GDM1 (cell line): Measurements from ENCODE around the gene GSTA2.
"Not testable (repeated sequence)": the region's sequence is repeated elsewhere in the genome, so short reads cannot be mapped to it uniquely, and the experiment has no call there.

Experiments
- DNase-seq: peaks from one replicate; lab custom pipeline; 2025; lab: John Stamatoyannopoulos, UW

Gene GSTA2

DNA sequence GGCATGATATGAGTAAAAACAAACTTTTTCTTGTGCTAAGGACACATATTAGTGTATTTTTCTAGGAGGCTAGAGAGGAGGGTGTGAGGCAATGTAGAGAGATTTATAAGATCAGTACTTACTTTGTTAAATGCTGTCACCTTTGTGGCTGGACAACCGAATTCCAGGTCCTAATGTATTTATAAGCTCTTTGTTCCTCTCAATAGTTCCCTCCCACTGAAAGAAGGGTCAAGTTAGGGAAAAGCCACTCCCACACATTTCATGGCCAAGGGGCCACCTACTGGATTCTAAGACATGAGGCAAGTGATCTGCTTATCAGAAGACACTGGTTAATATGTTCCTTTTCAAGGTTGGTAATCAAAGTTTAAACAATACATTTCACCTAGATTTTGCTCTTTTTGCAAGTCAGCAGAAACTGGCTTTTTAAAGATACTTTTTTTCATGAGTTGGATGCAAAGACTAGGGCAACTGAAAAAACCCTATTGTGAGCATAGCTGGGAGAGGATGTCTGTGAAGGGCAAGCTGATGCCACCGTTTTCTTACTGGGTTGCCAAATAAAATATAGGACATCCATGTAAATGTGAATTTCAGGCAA, at the start of gene GSTA2:
TSS of gene GSTA2 (minus strand) at position 154 of the 595 bp plus-strand sequence. CDS start 5,528 bp downstream, outside the sequence.
- not testable (repeated sequence) for DNase-seq

DNA sequence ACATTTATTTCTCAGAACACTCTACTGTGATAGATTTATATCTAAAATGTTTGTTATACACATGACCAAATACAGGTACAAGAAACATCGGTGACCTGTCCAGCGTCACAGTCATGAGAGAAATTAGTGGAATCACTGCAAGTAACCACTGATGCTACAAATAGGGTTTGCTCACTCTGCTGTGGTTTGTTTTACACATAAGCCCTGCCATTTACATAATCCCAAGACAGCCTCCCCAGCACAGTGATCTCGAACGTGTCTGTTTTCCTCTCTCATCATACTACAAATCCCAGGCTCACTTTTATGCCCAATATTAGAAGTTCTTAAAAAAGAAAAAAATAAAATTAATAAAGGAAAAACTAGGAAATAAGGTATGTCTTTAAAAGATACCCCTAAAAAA, 46.5 kb upstream of the GSTA2 start:
- DNase-seq = not testable (repeated sequence)

DNA sequence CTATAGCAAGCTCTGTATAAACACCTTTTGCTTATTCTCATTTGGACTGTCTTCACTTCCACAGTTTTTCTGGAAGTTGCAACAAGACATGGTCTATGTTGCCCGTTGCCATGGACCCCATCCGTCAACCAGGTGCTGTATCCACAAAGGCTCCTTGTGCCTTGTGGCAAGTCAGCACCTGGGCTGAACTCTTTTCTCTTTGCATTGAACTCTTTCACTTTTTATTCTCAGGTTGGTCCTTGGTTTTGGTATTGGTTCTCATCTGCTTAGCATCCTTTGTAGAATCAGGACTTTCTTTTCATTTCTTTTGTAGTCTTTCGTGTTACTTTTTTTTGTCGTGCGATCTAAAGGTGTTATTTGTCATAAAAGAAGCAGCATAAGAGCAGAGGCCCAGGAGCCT, 45.4 kb upstream of the GSTA2 start:
- DNase-seq = no peak

DNA sequence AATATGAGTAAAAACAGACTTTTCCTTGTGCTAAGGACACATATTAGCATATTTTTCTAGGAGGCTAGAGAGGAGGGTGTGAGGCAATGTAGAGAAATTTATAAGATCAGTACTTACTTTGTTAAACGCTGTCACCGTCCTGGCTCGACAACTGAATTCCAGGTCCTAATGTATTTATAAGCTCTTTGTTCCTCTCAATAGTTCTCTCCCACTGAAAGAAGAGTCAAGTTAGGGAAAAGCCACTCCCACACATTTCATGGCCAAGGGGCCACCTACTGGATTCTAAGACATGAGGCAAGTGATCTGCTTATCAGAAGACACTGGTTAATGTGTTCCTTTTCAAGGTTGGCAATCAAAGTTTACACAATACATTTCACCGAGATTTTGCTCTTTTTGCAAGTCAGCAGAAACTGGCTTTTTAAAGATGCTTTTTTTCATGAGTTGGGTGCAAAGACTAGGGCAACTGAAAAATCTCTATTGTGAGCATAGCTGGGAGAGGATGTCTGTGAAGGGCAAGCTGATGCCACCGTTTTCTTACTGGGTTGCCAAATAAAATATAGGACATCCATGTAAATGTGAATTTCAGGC, 40.5 kb upstream of the GSTA2 start, which contains the start of gene GSTA1:
TSS of gene GSTA1 (minus strand) at position 149 of the 588 bp plus-strand sequence. CDS start 4,549 bp downstream, outside the sequence.
- DNase-seq = not testable (repeated sequence)

DNA sequence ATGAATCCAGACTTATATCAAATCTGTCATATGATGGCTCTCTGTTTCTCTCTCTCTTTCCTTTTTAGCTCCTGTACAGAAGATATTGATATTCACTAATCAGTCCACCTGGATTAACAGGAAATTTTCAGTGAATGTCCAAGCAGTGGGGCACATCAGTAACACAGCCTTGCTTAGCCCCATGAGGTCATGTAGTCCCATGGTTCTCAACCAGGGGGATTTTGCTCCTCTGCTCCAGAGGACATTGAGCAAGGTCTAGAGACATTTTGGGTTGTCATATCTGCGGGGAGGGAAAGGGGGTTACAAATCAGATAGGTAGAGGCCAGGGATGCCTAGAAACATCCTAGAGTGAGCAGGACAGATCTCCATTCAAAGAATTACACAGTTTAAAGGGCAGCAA, 39.5 kb upstream of the GSTA2 start:
- DNase-seq = no peak

DNA sequence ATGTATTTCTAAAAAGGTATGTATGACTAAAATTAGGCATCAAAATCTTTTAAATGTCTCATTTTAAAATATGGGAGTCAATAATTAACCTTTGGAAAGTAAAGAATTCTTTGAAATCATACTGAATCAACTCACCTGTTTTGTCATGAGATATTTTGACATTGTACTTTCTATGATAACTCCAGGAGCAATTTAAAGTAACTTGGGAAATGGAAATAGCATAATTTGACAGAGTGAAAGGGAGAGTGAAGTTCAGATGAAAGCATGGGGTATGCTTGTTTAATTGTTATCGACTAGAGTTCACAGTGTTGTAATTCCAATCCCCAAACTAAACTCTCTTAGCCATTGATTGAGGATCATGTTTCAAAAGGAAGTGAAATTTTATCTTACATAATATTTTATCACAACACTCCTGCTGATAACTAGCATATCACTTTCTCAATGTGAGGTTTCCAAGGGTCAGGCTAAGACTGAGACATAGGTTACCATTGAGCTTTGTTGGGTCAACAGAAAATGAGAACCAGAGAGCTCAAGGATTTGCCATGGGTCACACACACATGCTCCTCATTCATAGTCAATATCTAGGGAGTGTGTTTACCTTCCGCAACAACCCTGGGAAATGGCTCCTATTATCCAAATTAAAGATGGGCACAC, 38.0 kb upstream of the GSTA2 start:
- no peak for DNase-seq

DNA sequence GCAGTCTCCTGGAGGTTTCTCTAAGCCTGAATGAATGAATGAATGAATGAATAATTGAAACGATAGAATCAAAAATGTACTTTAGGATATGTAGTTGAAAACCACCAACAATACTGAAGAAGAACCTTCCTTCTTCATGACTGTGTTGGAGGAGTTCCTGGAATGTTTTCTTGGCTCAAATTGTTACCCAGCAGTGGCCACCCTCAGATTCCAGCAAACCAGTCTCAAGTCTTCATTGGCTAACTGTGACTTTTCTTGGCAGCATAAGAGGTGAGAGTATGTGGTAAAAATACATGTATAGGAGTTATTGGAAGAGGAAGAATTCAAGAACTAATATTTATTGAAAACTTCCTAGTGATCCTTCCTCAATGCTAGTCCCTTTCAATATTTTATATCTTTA, 36.0 kb upstream of the GSTA2 start:
- not testable (repeated sequence) for DNase-seq

DNA sequence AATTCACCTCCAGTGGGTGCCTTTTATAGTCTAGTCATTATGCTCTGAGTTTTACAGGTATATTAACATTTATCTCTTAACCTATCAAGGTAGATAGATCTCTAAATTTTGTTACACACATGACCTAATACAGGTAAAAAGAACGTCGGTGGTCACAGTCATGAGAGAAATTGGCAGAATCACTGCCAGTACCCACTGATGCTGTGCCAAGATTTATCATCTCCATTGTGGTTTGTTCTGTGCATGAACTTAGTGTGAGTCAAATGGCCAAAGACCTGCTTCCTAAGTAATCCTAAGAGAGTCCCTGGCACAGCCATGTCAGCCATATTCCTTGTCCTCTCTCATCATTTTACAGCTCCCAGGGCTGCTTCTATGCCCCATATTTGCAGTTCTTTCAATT, 31.1 kb upstream of the GSTA2 start:
- not testable (repeated sequence) for DNase-seq

DNA sequence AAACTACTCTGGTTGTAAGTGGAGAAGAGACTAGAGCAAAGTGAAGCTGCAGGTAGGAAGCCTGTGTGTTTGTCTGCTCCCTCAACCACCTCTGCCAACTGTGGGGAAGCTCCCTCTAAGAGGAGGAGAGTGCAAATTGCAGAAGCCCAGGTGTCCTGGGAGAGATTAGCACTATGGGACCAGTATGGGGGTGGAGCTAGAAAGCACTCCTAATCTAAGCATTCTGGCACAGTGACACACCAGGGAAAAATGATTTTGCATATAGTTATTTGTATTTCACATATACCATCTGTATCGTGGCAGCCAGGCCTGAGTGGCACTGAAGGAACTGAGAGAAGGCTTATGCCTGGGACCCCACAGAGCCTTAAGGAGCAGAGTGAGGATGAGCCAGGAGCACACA, 27.6 kb upstream of the GSTA2 start:
- no peak for DNase-seq

DNA sequence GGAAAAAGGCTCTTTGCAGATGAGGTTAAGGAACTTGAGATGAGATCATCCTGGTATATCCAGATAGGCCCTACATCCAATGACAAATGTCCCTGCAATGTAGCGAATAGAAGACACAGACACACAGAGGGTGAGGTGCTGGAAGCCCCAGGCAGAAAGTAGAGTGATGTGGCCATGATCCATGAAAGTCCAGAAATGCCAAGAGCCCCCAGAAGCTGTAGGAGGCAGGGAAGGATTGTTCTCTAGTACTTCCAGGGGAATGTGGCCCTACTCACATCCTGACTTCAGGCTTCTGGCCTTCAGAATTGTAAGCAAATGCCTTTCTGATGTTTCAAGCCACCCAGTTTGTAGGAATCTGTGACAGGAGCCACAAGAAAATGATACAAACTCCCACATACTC, 26.4 kb upstream of the GSTA2 start:
- not testable (repeated sequence) for DNase-seq

DNA sequence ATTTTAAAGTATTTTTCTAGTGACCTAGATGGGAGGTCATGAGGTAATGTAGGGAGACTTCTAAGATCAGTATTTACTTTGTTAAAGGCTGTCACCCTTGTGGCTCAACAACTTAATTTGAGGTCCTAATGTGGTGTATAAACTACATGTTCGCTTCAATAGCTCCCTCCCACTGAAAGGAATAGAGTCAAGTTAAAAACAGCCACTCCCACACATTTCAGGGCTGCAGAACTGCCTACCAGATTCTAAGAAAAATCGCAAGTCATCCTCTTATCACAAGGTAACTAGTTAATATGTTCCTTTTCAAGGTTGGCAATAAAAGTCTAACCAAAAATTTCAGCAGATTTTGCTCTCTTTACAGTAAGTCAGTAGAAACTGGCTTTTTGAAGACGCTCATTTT, 25.2 kb upstream of the GSTA2 start:
- no peak for DNase-seq

DNA sequence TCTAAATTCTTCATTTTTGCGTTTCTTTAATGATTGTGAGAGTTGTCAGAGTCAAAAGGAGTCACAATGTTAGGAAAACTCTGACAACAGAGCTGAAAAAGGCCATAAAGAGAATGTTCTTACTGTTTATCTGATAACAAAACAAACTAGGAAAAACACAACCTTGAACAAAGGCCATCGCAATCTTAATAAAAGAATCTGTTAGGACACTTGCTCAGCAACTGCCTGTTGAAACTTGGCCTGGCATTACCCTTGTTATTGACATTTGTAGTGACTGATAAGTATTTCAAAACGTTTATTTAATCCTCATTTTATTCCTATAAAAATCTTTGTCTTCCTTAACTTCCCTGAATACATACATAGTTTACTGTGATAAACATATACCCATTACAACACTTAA, 24.6 kb upstream of the GSTA2 start:
- DNase-seq = no peak

DNA sequence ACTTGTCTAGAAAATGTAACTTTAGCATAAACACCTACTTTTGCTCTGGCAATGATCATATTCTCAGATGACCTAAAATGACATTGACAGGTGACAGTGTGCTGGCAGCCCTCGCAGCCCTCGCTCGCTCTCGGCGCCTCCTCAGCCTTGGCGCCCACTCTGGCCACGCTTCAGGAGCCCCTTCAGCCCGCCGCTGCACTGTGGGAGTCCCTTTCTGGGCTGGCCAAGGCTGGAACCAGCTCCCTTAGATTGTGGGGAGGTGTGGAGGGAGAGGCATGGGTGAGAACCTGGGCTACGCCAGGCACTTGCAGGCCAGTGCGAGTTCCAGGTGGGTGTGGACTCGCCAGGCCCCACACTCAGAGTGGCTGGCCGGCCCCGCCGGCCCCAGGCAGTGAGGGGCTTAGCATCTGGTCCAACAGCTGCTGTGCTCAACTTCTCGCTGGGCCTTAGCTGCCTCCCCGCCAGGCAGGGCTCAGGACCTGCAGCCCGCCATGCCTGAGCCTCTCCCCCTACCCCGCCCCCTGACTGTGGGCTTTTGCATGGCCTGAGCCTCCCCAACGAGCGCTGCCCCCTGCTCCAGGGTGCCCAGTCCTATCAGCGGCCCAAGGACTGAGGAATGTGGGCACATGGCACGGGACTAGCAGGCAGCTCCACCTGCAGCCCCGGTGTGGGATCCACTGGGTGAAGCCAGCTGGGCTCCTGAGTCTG, 23.1 kb upstream of the GSTA2 start:
- DNase-seq = no peak

DNA sequence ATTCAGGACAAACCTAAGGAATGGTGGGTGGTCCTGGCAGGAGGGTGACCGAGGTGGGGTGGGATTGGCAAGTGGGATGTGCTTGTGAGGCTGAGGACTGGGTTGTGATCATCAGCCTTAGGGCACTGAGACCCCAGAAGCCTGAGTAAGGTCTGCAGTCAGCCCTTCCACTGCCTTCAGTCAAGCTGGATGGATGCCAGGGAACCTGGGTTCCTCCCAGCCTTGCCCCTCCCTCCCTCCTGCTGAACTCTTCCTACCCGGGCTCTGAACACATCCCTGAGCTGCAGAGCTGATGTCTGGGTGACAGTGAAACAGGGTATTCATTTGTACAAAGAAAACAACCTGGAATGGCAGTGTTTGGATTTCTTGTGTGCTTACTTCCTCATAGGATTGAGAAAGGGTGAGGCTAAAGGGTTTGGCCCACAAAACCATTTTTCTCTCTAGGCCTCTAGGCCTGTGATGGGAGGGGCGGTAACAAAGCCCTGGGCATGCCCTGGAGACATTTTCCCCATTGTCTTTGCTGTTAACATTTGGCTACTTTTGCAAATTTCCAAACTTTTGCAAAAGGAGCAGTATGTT, 19.5 kb upstream of the GSTA2 start:
- not testable (repeated sequence) for DNase-seq

DNA sequence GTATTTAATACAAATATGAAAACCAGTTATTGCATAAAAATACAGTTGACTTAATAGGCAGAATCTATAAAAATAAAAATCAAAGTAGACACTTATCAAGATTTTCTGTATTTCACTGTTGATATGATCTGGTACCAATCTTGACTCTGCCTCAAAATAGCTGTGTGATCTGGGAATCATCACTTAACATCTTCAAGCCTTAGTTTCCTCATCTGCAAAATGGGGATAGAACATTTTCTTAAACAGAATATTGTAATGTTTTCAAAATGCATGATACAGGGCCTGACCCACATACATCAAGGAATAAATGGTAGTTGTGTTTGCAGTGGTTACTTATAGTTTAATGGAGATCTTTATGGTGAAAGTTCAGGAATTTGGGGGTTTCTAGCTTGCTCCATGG, 18.9 kb upstream of the GSTA2 start:
- not testable (repeated sequence) for DNase-seq

DNA sequence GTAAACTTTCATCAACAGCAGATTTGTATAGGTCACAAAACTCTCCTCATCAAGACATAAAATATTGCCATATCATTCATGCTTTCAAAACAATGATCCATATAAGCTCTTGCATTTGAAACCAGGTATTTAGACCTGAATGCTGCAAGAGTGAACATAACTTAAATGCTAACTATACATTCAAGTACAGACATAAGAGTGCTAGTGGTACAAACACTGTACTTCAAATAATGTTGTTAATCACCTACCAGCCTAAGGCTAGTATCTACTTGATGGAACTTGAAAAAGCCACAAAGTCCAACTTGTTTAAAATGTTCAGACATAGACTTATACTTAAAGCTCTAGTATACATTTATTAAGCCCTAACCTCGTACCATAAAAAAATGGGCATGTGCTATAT, 16.0 kb upstream of the GSTA2 start:
- DNase-seq = no peak

DNA sequence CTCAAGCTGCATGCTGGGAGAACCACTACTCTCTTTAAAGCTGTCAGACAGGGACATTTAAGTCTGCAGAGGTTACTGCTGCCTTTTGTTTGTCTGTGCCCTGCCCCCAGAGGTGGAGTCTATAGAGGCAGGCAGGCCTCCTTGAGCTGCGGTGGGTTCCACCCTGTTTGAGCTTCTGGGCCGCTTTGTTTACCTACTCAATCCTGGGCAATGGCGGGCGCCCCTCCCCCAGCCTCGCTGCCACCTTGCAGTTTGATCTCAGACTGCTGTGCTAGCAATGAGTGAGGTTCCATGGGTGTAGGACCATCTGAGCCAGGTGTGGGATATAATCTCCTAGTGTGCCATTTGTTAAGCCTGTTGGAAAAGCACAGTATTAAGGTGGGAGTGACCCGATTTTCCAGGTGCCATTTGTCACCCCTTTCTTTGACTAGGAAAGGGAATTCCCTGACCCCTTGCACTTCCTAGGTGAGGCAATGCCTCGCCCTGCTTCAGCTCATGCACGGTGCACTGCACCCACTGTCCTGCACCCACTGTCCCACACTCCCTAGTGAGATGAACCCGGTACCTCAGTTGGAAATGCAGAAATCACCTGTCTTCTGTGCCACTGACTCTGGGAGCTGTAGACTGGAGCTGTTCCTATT, 13.6 kb upstream of the GSTA2 start:
- not testable (repeated sequence) for DNase-seq

DNA sequence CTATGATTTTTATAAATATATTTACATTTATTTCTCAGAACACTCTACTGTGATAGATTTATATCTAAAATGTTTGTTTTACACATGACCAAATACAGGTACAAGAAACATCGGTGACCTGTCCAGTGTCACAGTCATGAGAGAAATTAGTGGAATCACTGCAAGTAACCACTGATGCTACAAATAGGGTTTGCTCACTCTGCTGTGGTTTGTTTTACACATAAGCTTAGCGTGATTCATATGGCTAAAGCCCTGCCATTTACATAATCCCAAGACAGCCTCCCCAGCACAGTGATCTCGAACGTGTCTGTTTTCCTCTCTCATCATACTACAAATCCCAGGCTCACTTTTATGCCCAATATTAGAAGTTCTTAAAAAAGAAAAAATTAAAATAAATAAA, 6.1 kb upstream of the GSTA2 start:
- DNase-seq = not testable (repeated sequence)

DNA sequence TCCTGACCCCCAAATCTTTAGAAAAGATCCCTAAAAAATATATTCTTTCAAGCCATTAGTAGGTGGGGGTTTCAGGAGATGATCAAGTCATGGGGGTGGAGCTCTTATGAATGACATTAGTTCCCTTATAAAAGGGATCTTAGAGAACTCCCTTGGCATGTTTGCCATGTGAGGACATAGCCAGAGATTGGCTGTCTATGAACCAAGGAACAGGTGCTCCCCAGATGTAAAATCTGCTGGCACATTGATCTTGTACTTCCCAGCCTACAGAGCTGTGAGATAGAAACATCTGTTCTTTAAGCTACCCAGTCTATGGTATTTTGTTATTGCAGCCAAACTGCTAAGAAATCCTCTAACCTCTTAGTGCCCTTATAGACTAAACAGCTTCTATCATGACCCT, 4.4 kb upstream of the GSTA2 start:
- DNase-seq = not testable (repeated sequence)

DNA sequence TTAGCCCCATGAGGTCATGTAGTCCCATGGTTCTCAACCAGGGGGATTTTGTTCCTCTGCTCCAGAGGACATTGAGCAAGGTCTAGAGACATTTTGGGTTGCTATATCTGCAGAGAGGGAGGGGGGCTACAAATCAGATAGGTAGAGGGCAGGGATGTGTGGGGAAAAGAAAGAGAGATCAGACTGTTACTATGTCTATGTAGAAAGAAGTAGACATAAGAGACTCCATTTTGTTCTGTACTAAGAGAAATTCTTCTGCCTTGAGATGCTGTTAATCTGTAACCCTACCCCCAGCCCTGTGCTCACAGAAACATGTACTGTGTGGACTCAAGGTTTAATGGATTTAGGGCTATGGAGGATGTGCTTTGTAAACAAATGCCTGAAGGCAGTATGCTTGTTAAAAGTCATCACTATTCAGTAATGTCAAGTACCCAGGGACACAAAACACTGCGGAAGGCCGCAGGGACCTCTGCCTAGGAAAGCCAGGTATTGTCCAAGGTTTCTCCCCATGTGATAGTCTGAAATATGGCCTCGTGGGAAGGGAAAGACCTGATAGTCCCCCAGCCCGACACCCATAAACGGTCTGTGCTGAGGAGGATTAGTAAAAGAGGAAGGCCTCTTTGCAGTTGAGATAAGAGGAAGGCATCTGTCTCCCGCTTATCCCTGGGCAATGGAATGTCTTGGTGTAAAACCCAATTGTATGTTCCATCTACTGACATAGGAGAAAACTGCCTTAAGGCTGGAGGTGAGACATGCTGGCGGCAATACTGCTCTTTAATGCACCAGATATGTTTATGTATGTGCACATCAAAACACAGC, 1.4 kb downstream of the GSTA2 start:
- DNase-seq = not testable (repeated sequence)
